HG03460 (cell line): ENCODE data around the gene C1orf159.
A peak's percentile ranks its signal among the peaks of the same experiment; 100 is the strongest.
"Not testable (repeated sequence)": the region's sequence is repeated elsewhere in the genome, so short reads cannot be mapped to it uniquely, and the experiment has no call there.

Source experiments
- ATAC-seq: cut with Tn5 transposase; IDR thresholded peaks from one replicate; pipeline ENCODE4 v1.9.1; 2021; ENCODE audit not compliant: unreplicated experiment

C1orf159 gene

DNA sequence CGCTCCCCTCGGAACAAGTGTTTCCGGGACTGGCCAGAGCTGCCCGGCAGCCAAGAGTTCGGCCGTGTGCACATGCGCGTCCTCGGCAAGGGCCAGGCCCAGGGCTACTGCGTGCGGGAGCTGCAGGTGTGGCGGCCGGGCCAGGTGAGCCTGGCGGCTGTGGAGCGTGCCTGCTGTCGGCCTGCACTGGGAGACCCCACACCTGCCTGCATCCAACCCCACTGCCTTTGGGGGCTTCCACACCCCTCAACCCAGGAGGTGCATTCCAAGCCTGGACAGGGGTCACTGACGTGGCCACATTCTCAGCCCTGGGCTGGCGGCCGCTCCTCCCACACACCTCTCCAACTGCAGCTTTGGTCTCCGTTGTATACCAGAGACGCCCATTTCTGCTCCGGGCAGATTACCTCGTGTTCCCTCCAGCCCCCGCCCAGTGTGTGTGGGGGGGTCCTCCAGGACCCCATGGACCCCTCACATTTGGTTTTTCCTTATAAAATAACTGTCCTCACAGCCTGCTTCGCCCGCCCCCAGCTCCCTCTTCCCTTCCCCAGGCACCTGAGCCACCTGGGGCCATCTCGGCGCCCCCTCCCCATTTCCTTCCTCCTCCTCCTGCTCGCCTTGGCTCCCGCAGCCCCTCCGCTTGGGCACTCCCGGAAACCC, 47.9 kb downstream of the C1orf159 start:
- ATAC-seq, result no peak

DNA sequence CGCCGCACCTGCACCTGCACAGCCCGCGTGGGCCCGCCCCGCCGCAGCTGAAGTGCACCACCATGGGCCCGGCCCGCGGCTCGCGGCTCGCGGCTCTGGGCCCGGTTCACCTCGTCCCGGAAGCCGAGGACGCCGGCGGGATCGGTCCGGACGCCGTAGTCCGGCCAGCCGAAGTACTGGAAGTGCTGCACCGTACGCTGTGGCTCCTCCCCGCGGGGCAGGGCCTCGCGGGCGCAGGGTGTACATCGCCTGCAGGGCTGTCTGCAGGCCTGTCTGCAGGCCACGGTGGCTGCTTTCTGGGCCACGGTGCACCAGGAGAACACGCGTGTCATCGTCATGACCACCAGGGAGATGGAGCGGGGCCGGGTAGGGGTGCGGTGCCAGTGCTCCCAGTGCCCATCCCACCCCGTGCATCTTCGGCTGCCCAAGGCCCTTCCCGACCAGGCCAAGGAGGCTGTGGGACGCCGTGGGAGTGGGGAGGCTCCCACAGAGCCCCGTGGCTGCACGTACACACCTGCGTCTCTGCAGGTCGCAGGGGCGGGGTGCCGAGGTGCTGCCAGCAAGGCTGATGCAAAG, 48.5 kb downstream of the C1orf159 start:
- no peak for ATAC-seq

DNA sequence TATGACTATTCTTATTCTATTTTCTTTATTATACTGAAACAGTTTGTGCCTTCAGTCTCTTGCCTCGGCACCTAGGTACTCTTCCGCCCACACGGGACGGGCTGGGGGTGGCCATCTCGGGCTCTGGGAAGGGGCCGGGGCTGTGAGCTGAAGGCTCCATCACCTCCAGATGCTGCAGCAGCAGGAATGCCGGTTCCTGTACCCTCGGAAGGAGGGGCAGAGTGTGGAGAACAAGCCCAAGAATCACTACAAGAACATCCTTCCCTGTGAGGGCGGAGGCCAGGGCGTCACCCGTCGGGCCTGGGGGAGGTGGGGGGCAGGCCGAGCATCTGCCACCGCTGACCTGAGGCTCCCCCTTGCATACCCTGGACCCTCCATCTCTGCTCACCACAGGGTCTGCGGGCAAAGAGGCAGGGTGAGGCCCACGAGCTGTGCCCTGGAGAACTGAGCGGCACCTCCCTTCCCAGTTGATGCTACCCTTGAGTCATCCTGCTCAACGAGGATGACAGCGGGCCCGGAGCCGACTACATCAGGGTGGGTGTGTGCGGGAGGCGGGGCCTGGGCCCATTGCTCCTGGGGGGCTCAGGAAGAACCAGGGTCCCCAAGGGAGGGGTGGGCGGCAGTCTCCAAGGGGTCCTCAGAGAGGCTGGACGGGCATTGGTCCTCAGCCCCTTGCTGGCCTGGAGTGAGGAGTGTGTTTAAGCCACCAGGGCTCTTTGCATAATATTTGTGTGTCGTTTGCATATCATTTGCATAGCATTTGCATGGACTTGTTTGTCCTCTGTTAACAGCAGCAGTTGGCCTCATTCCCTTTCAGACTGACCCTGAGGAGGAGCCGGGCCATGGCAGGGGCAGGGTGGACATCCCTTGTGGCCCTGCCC, 49.2 kb downstream of the C1orf159 start:
- no peak for ATAC-seq

DNA sequence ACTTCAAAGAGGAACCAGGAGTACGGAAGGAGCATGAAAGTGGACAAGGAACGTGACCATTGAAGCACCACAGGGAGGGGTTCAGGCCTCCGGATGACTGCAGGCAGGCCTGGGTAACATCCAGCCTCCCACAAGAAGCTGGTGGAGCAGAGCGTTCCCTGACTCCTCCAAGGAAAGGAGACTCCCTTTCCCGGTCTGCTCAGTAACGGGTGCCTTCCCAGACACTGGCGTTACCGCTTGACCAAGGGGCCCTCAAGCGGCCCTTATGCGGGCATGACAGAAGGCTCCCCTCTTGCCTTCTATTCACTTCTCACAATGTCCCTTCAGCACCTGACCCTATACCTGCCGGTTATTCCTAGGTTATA, 50.0 kb downstream of the C1orf159 start:
- ATAC-seq, result not testable (repeated sequence)

DNA sequence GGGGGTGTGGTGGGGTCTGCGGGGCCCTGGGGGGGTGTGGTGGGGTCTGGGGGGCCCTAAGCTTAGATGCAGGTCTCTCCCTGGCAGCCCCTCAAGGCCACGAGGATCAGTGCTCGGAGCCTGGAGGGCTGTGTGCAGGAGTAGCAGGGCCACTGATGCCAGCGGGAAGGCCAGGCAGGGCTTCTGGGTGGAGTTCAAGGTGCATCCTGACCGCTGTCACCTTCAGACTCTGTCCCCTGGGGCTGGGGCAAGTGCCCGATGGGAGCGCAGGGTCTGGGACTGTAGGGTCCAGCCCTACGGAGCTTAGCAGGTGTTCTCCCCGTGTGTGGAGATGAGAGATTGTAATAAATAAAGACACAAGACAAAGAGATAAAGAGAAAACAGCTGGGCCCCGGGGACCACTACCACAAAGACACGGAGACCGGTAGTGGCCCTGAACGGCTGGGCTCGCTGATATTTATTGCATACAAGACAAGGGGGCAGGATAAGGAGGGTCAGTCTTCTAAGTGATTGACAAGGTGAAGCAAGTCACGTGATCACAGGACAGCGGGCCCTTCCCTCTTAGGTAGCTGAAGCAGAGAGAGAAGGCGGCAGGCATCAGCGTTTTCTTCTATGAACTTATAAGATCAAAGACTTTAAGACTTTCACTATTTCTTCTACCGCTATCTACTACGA, 50.5 kb downstream of the C1orf159 start:
- no peak for ATAC-seq

DNA sequence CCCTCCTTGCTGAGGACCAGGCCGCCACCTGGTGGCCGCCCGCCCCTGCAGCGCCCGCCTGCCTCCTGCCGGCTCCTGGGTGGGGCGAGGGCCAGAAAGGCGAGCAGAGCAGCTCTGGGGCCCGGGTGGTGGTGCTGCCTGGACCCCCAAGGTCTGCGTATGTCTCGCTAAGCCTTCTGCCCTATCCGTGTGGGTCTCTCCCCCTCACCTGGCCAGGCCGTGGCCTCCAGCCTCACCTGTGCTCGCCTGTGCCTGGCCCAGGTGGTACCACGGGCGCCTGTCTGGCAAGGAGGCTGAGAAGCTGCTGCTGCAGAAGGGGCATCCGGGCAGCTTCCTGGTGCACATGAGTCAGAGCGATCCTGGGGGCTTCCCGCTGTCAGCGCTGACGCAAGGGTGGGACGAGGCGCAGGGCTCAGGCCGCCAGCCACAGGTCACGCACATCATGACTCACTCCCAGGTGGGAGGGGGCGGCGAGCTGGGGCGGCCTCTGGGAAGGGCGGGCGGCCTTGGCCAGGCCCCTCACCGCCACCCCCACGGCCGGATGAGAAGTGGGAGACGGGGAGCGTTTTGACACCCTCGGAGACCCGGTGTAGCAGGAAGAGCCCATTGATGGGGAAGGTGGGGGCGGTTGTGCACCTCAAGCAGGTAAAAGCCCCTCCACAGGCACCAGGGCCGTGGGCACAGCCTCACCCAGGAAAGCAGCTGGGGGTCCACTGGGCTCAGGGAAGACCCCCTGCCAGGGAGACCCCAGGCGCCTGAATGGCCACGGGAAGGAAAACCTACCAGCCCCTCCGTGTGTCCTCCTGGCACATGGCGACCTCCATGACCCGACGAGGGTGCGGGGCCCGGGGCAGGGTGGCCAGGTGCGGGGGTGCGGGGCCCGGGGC, 51.7 kb downstream of the C1orf159 start:
- peak; percentile 47 for ATAC-seq

DNA sequence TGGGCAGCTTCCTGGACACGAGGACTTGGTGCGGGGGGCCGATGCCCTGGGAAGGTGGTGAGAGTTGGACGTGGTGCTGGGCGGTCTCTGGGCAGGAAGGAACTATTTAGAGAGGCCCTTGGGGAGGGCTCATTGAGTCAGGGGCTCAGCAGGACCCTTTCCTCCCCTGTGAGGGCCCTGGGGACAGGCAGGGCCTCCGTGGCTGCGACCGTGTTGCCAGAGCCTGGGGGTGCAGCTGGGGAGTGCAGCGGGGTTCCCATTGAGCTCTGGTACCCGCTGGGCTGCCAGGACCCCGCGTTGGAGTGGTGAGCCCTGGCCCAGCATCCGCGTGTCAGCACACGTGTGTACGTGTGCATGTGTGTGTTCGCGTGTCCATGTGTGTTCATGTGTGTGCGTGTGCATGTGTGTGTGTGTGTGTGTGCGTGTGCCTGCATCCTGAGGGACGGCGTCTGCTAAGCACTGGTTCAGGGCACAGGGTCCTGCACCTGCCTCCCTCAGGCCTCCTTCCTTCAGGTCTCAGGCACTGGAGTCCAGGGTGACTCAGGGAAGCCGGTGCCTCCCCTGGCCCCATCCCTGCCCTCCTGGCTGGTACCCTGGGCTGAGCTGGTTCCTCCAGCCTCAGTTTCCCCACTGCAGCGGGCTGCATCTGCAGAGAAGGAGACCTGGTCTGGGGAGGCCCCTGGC, 52.5 kb downstream of the C1orf159 start:
- ATAC-seq, result no peak

DNA sequence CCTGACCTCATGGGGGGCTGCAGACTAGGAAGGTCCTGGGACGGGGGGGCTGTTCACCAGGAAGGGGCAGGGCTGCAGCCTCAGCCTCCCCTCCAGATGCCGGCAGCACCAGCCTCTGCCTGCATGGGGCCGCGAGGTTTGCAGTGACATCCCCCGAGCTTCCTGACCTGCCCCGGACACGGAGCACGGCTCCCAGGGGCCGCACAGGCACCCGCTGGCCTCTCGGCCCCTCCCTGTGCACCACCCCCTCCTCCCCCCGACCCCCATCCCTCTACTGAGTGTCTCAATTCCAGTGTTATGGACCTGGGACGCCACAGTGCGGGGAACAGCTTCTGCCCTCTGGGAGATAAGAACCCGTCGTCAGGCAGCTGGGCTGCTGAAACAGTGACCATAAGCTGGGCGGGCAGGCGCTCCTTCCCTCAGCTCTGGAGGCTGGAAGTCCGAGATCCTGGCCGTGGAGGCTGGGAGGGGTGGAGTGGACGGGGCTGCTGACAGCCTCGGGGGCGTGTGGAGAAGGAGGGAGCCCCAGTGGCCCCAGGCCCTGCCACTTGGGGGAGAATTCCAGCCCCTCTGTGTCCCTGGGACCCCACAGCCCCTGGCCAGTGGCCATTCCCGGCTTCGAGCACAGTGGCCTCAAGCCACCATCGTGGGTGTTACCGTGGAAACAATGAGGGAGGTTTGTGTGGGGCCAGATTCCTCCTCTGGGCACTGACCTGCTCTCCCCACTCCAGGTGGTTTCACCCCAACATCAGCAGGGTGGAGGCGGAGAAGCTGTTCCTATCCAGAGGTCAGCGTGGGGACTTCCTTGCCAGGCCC, 53.3 kb downstream of the C1orf159 start:
- ATAC-seq, result no peak

DNA sequence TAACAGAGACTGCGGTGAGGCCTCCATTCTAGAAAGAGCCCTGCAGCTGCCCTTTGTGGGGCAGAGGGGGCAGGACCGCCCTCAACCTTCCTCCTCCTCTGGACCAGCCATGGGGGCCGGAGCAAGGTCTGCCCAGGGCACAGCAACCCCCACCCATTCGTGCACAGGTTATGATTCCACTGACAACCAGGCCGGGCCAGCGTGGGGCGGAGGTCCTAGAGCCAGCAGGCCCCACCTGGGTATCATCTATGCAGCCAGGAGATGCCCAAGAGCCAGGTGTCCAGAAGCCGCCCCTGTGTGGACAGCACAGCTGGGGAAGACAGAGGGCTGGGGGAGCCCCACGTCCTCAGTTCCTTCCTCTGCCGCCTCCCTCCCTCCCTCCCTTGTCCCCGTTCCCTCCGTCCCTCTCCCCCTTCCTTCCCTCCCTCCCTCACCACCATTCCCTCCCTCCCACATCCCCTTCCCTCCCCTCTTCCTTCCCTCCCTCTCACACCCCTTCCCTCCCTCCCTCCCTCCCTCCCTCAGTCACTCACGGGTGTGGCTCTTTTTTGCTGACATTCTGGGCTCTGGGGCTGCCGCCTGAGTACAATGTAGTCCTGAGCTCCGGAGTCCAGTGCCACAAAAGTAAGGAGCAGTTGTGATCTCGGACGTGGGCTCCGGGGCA, 54.1 kb downstream of the C1orf159 start:
- no peak for ATAC-seq

DNA sequence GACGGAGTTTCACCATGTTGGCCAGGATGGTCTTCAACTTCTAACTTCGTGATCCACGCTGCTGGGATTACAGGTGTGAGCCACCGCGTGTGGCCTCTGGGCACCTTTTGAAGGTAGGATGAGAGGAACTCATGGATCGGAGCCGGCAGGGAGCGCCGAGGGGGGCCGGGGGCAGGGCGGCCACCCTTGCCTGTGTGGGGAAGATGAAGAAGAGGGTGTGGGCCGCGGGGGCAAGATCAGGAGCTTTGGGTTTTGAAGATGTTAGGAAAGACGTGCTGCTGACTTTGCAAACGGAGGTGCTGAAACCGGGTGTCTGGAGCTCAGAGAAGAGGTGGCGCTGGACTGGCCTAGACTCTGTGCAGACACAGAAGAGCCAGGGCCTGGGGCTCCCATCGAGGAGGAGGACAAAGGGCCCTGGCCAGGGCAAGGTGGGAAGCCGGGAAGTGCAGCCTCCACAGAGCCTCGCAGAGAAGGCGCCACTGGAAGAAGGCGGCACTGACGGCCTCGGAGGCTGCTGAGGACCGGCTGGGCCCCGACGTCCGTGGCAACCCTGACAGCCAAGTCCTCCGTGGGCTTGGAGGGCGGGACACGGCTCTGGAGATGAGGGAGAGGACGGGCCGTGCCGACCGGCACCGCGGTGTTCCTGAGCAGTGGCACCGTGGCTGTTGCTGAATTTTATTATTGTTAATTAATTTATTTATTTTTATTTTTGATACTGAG, 55.4 kb downstream of the C1orf159 start:
- no peak for ATAC-seq

DNA sequence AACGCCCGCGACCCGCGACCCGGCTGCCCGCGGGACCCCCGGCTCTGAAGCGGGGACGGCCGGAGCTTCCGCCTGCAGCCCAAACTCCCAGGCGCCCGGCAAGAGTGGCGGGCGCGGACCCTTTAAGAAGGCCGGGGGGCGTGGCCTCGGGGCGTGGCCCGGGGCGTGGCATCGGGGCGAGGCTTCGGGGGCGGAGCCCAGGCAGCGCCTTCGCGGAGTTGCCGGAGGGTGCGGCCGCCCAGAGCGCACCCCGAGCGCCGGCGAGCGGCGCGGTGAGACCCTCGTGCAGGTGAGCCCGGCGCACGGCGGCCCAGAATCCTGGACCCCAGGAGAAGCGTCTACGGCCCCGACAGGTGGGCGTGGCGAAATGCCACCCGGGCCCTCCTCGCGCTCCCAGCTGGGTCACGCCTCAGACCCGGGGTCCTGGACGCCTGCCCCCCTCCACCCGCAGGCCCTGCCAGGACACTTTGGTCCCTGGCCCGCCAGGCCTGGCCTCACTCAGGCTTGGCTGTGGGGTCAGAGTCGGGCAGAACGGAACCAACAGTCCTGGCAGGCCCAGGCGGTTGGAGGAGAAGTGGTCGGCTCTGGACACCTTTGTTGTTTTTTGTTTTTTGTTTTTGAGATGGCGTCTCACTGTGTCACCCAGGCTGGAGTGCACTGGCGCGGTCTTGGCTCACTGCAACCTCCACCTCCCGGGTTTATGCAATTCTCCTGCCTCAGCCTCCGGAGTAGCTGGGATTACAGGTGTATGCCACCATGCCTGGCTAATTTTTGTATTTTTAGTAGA, 56.2 kb downstream of the C1orf159 start:
- peak; percentile 50 for ATAC-seq

DNA sequence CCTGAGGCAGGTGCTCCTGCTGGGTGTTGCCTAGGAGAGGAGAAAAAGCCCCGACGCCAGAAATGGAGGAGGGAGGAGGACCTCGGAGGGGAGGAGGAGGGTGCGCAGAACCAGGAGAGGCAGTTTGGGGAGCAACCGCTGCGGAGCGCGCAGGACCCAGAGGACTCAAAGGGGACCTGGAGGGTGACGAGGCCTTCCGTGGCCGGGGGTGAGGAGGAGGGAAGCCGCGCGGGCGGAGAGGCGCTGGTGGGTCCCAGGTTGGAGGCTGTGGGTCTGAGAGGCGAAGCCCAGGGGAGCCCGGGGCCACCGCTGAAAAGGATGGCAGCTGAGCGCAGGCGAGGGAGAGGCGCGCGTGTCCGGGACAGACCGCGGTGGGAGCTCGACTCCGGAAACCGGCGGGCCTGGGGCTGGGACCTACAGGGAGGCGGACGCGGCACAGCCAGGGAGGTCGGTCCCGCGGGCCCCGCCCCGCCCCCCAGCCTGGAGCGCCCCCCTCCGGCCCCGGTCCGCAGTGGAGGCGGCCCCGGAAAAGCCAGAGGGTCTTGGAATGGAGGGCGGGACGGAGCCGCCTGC, 56.9 kb downstream of the C1orf159 start:
- peak; percentile 17 for ATAC-seq

DNA sequence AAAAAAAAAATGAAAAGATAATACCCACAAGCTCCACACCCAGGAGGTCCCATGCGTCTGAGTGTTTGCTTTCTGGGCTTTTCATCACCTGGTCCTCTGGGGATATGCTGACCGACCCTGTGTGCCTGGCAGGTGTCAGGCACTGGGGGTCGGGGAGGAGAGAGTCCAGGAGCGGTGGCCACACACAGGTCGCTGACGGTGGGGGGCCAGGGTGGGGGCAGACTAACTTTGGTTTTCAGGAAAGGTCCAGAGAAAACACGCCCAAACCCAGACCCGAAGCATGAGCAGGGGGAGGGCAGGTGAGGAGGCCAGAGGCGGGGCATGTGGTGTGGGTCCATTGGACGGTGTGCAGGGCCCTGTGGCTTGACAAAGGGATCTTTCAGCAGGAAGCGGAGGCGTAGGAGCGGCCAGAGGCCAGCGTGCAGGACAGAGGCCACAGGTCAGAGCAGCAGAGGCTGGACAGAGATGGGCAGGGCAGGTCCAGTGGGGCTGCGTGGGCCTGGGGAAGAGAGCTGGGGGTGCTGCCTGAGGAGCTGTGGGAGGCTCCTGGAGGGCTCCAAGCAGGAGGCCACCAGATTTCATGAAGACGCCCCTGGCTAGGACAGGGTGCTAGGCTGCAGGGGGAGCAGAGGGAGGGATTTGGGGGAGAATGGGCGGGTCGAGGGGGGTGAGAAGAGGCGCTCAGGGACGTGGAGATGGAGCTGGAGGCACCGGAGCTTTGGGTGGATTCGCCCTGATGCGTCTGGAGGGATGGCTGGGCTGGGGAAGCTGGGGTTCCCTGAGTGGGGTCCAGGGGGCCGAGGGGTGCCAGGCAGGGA, 57.6 kb downstream of the C1orf159 start:
- ATAC-seq, result no peak

DNA sequence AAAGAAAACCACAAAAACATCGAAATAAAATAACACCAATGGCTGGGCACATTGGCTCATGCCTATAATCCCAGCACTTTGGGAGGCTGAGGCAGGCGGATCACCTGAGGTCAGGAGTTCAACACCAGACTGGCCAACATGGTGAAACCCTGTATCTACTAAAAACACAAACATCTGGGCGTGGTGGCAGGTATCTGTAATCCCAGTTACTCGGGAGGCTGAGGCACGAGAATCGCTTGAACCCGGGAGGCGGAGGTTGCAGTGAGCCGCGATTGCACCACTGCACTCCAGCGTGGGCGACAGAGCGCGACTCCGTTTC, 58.2 kb downstream of the C1orf159 start:
- not testable (repeated sequence) for ATAC-seq

DNA sequence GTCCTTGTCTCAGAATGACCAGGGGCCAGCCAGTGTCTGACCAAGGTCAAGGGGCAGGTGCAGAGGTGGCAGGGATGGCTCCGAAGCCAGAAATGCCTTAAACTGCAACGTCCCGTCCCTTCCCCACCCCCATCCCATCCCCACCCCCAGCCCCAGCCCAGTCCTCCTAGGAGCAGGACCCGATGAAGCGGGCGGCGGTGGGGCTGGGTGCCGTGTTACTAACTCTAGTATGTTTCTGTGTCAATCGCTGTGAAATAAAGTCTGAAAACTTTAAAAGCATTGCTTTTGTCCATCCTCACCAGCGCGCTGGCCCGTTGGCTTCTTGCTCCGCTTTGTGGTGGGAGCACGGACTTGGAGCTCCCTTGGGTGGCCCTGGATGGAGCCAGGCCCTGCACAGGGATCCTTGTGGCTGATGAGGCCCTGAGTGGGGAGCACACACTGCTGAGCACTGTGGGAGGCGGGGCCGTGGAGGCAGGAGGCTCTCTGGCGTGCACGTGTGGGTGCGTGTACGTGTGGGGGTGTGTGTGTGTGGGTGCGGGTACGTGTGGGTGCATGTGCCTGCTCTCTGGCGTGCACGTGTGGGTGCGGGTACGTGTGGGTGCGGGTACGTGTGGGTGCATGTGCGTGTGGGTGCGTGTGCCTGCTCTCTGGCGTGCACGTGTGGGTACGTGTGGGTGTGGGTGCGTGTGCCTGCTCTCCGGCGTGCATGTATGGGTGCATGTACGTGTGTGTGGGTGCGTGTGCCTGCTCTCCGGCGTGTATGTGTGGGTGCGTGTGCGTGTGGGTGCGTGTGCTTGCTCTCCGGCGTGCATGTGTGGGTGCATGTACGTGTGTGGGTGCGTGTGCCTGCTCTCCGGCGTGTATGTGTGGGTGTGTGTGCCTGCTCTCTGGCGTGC, 59.8 kb downstream of the C1orf159 start:
- ATAC-seq, result no peak
